ENCODE data around the gene ZNF506.
"Not testable (repeated sequence)": the region's sequence is repeated elsewhere in the genome, so short reads cannot be mapped to it uniquely, and the experiment has no call there.

ZNF506 gene

GRCh38 chr19:19774354-19775033 is 47.1 kb downstream of the ZNF506 start:
- intact Hi-C loops (cut with micrococcal nuclease) = loop anchor here (5.0 kb wide), 1 partner anchor 112 kb away; the partner anchor contains the start of gene ATP13A1
- Mint-ChIP-seq H3K4me3 (no peak overlapping the region), H3K27ac (no peak overlapping the region), H3K9me3 (peaks cover 47% of the 10 kb centered on the region), H3K36me3 (ENCODE audit: low read depth) (peaks cover 33% of the 10 kb centered on the region), H3K27me3 (no peaks in the 10 kb centered on the region), H3K4me1 (ENCODE audit: low read depth) (peaks cover 33% of the 10 kb centered on the region)

DNA sequence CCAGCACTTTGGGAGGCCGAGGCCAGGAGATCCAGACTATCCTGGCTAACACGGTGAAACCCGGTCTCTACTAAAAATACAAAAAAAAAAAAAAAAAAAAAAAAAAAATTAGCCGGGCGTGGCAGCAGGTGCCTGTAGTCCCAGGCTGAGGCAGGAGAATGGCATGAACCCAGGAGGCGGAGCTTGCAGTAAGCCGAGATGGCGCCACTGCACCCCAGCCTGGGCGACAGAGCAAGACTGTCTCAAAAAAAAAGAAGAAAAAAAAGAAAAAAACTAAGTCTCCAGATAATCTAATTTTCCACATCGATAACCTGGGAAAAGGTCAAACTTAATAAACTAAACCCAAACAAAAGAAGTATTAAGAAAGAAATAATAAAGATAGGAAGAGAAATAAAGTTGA is 49.6 kb downstream of the ZNF506 start:
- H3K27ac Mint-ChIP-seq; intact Hi-C loops (cut with micrococcal nuclease); H3K27me3 Mint-ChIP-seq; H3K4me3 Mint-ChIP-seq: not testable (repeated sequence)
- Mint-ChIP-seq H3K4me1 (ENCODE audit: low read depth) (peaks cover 16% of the 10 kb centered on the region), H3K9me3 (peaks cover 46% of the 10 kb centered on the region), H3K36me3 (ENCODE audit: low read depth) (peaks cover 11% of the 10 kb centered on the region)

GRCh38 chr19:19769971-19770370 is 51.6 kb downstream of the ZNF506 start:
- H3K27me3 Mint-ChIP-seq; H3K4me3 Mint-ChIP-seq; intact Hi-C loops (cut with micrococcal nuclease); H3K36me3 Mint-ChIP-seq (ENCODE audit: low read depth); H3K4me1 Mint-ChIP-seq (ENCODE audit: low read depth); H3K27ac Mint-ChIP-seq: not testable (repeated sequence)
- H3K9me3 Mint-ChIP-seq = peaks cover 66% of the 10 kb centered on the region

DNA sequence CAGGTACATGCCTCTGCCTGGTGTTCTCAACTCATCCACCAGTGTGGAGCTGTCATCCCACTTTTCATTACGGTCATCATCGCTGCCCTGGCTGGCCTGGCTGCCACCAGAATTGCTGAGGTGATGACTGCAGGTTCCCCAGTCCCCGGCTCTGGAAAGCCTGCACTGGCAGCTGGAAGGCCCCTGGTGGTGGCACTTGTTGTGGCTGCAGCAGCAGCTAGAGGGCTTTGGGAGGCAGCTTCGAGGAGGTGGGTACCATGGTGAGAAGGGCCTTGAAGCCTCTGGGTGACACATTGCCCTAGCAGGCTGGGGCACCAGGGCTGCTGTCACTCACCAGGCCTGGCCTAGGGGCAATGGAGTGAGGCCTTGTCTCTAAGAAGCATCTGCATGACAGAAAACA is 63.4 kb downstream of the ZNF506 start:
- intact Hi-C loops (cut with micrococcal nuclease) = no loop called here
- Mint-ChIP-seq H3K4me3 (no peak overlapping the region), H3K27ac (no peak overlapping the region), H3K4me1 (ENCODE audit: low read depth) (no peaks in the 10 kb centered on the region), H3K9me3 (peaks cover 82% of the 10 kb centered on the region), H3K36me3 (ENCODE audit: low read depth) (no peaks in the 10 kb centered on the region), H3K27me3 (no peaks in the 10 kb centered on the region)

GRCh38 chr19:19752760-19753403 is 68.7 kb downstream of the ZNF506 start:
- Mint-ChIP-seq H3K27me3 (no peaks in the 10 kb centered on the region), H3K4me3 (no peak overlapping the region), H3K4me1 (ENCODE audit: low read depth) (no peaks in the 10 kb centered on the region), H3K9me3 (peaks cover 95% of the 10 kb centered on the region), H3K27ac (no peak overlapping the region), H3K36me3 (ENCODE audit: low read depth) (no peaks in the 10 kb centered on the region)
- intact Hi-C loops (cut with micrococcal nuclease) = no loop called here

- no peaks in the 10 kb centered on the region for H3K36me3 Mint-ChIP-seq (ENCODE audit: low read depth)
These were observed 69.7 kb downstream of the ZNF506 start for GRCh38 chr19:19751846-19752245.

DNA sequence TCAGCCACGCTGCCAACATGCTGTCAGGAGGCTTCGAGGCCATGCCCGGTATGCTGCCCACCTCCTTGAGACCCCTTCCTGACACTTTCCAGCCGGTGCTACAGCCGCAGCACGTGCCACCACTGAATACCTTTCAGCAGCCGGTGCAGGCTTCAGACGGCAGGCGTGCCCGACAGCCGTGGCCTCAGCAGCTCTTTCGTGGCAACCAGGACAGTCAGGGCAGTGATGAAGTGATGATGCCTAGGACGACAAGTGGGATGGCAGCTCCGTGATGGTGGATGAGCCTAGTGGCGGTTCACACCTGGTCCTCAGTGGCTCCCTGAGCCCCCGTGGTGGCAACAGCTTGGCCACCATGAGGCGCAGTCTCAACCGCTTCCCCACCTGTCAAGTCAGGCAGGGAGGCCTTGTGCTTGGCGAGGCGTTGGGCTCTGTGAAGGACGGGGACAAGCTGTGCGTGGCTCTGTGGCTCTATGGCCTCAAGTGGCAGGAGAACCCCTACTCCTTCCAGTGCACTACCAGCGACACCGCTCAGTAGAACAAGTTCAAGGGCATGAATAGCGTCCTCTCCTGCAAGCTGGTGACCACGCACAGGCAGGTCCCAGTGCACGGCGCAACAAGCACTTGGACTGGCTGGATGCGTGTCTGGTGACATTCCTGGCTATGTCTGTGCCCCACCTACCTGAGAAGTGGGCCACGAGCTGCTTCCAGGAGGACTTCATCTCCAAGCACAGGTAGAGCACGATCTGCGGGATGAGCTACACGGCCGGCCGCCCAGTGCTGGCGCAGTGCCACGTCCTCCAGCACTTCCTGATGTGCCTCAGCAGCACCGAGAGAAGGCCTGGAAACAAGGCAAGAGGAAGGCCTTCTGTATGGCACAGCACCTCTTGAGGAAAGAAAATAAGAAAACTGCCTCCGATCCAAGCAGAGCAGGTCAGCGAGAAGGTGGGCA is 70.4 kb downstream of the ZNF506 start:
- Mint-ChIP-seq H3K27ac (no peak overlapping the region), H3K4me3 (no peak overlapping the region), H3K27me3 (no peaks in the 10 kb centered on the region), H3K36me3 (ENCODE audit: low read depth) (no peaks in the 10 kb centered on the region), H3K4me1 (ENCODE audit: low read depth) (no peaks in the 10 kb centered on the region), H3K9me3 (peaks cover 88% of the 10 kb centered on the region)
- intact Hi-C loops (cut with micrococcal nuclease) = no loop called here

More at GRCh38 chr19:19751846-19752245, 69.7 kb downstream of the ZNF506 start:
- Mint-ChIP-seq H3K4me1 (ENCODE audit: low read depth) (no peaks in the 10 kb centered on the region), H3K4me3 (no peak overlapping the region), H3K27me3 (no peaks in the 10 kb centered on the region), H3K9me3 (peaks cover 92% of the 10 kb centered on the region), H3K27ac (no peak overlapping the region)
- intact Hi-C loops (cut with micrococcal nuclease) = no loop called here

DNA sequence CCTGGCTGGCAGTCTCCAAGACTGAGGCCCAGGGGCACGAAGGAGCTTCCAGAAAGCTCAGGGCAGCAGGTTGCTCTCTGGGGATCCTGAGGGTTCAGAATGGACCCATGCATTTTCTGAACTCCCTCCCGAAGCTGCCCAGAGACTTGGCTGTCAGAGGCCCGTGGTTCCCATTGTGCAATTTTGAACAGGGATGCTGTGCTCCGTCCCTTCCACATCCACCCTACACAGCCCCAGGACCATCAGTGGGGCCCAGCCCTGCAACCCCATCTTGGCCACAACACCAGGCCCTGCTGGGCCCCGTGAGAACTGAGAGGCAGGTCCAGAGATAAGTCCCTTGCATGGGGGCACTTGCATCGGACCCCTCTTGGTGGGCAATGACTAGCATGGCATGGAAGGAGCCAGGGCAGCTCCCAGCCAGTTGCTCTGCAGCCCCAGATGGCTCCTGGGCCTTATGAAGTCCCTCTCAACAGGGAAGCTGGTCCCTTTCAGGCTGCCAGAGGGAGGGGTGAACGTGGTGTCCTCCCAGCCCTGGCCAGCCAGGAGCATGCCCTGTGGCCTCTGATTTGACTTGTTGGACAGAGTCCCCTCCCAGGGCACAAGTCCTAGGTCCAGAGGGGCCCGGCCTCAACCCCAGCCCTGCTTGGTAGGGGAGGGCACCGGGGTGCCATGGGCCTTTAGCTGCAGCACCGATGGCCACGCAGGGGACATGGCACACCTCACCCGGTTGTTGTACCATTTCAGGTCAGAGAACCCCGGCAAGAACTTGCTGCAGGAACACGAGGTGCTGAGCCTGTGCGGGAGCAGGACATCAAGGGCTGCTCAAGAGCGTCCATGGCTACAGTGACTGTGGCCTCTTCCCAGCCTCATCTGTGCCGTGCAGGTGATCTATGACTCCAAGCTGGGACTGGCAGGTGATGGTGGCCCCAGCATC is 71.4 kb downstream of the ZNF506 start:
- Mint-ChIP-seq H3K9me3 (peaks cover 80% of the 10 kb centered on the region), H3K36me3 (ENCODE audit: low read depth) (no peaks in the 10 kb centered on the region), H3K27me3 (no peaks in the 10 kb centered on the region), H3K4me1 (ENCODE audit: low read depth) (no peaks in the 10 kb centered on the region), H3K4me3 (no peak overlapping the region), H3K27ac (no peak overlapping the region)
- intact Hi-C loops (cut with micrococcal nuclease) = no loop called here

GRCh38 chr19:19749117-19749907 is 72.2 kb downstream of the ZNF506 start:
- intact Hi-C loops (cut with micrococcal nuclease) = no loop called here
- Mint-ChIP-seq H3K36me3 (ENCODE audit: low read depth) (no peaks in the 10 kb centered on the region), H3K27ac (no peak overlapping the region), H3K9me3 (peaks cover 80% of the 10 kb centered on the region), H3K27me3 (no peaks in the 10 kb centered on the region), H3K4me1 (ENCODE audit: low read depth) (no peaks in the 10 kb centered on the region), H3K4me3 (no peak overlapping the region)

DNA sequence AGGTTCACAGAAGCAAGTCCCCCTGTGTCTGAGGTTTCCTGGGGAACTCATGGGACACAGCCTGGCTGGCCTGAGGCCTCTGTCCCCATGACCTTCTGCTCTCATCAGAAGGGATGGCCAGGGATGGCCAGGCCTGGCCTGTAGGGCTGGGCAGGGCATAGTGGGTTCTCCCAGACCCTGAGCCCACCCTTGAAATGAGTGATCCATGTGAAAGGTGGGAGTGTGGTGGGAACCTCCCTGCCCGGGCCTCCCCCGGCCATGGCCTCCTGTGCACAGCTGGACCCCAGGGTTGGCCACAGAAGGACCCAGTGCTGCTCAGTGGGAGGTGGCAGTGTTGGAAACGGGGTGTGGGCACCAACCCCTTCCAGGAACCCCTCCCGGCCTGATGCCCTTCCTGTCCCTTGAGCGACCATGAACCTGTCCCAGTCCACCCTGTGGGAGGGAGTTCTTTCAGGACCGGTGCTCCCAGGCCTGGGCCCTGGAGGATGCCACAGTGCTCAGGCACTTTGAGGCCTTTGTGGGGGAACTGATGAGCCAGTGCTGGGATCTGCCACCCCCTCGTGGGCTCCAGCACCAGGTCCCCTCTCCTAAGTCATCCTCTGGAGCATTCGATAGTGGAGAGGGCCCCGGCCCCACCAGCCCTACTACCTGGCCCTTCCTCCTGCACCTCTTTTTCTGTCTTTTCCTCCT is 73.2 kb downstream of the ZNF506 start:
- Mint-ChIP-seq H3K4me1 (ENCODE audit: low read depth) (no peaks in the 10 kb centered on the region), H3K27ac (no peak overlapping the region), H3K9me3 (peaks cover 80% of the 10 kb centered on the region), H3K4me3 (no peak overlapping the region), H3K27me3 (no peaks in the 10 kb centered on the region), H3K36me3 (ENCODE audit: low read depth) (no peaks in the 10 kb centered on the region)
- intact Hi-C loops (cut with micrococcal nuclease) = no loop called here

DNA sequence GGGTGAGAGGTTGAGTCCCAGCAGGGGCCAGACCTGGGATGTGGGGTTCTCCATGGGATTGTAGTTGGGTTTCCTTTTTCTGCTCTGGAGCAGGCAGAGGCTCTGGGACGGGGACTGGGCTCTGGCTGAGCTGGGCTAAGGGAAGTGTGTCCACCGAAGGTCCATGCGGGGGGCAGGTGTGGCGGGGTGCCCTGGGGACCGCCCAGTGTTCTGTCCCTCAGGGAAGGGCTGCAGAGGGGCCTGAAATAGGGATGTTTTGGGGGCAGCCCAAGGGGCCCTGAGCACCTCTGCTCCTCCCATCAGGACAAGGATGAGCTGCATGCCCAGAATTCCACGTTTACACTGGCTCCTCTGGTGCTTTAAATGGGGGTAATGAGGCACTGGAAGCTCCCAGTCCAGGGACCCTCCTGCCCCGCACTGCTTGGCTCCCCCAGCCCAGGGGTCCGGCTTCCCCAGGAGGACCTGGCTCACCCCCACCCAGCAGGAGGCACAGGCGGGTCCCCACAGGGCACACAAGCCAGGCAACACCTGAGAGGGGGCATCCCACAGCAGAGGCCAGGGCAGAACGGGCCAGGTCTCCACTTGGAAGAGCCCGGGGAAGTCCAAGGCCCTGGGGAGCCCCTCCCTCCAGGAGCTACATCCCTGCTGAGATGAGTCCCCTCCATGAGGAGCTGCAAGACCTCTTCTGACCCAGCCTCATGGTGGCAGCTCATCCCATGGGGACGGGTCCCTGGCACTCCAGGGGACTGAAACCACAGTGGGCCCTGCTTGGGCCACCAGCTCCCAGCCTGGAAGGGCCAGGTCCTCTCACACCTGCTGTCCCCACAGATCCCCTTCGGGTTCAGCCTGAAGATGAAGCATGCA is 74.0 kb downstream of the ZNF506 start:
- no peaks in the 10 kb centered on the region for H3K4me1 Mint-ChIP-seq (ENCODE audit: low read depth)
- peaks cover 80% of the 10 kb centered on the region for H3K9me3 Mint-ChIP-seq
- H3K27me3 Mint-ChIP-seq = no peaks in the 10 kb centered on the region
- no peak overlapping the region for H3K27ac Mint-ChIP-seq
- intact Hi-C loops (cut with micrococcal nuclease) = no loop called here
- no peak overlapping the region for H3K4me3 Mint-ChIP-seq
- no peaks in the 10 kb centered on the region for H3K36me3 Mint-ChIP-seq (ENCODE audit: low read depth)
